ENCODE results near the gene AEN. TPM values are rescaled to one million over a fixed set of nuclear protein-coding genes. Genes with fewer than 3 reads are reported as not detected.

AEN gene
- total RNA-seq, 1 experiment from 2014 or later: 36.2 TPM

DNA sequence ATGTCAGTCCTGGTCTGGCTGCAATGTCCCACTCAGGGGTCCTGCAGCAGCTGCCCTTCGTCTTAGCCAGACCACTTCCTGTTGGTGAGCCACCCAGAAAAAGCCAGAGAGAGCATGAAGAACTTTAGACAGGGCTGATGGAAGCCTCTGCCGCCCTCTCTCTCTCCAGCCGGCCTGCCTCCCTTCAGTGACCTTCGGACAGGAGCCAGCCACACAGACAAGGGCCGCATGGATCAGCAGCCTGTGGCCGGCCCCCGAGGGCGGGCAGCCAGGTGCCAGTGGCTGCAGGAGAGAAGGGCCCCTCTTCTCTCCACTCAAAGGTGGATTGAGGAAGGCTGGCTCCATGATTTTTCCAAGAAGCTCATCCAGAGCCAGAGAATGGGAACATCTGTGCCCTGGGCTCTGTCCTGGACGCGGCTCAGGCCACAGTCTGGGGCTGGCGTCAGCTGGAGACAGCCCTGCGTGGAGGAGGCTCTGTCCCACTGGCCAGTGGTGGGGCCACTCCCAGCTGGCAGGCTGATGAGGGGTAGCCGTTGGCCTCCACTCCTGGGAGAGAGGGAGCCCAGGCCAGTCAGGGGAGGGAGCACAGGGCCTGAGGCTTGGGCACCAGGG lies 60.6 kb downstream of the AEN start:
- intact Hi-C loops (cut with micrococcal nuclease): no loop called here
- Histone ChIP-seq H3K9me2 (ENCODE audit: insufficient read depth) (no peaks in the 10 kb centered on the region), H2AFZ (ENCODE audit: low read depth, low read length, poor library complexity, severe bottlenecking) (no peak overlapping the region), H3K4me3 (replicated peaks in 1 of 2; ENCODE audit: low read depth in 1 of 2, low read length in 2 of 2) (no peak overlapping the region), H3K9me3 (ENCODE audit: control insufficient read depth in 1 of 2, insufficient read depth in 1 of 2, low read depth in 1 of 2, low read length in 2 of 2) (no peaks in the 10 kb centered on the region), H4K20me1 (ENCODE audit: insufficient read depth) (no peaks in the 10 kb centered on the region), H3K27ac (ENCODE audit: low read depth, low read length) (no peak overlapping the region), H3K4me2 (ENCODE audit: low read length) (no peak overlapping the region), H3K36me3 (ENCODE audit: control insufficient read depth in 1 of 2, insufficient read depth in 2 of 2, low read length in 2 of 2) (no peaks in the 10 kb centered on the region), H3K4me1 (ENCODE audit: control insufficient read depth in 1 of 2, insufficient read depth in 2 of 2, low read length in 2 of 2) (no peaks in the 10 kb centered on the region), H3K9ac (ENCODE audit: low read length) (no peak overlapping the region), H3K79me2 (ENCODE audit: insufficient read depth, low read length) (no peaks in the 10 kb centered on the region), H3K27me3 (ENCODE audit: insufficient read depth, low read length) (peaks cover 7% of the 10 kb centered on the region)
- ChIA-PET RAD21 (ENCODE audit: low non-redundant PET in 1 of 2, low total read pairs in 2 of 2, uncharacterized antibody in 2 of 2, unreplicated experiment in 2 of 2) (no interaction called here), POLR2A (no interaction called here), CTCF (no interaction called here)
- DNase-seq (ENCODE audit: low read depth, low spot score): no peak
- ATAC-seq: no peak
- TF ChIP-seq, protein P1, sequence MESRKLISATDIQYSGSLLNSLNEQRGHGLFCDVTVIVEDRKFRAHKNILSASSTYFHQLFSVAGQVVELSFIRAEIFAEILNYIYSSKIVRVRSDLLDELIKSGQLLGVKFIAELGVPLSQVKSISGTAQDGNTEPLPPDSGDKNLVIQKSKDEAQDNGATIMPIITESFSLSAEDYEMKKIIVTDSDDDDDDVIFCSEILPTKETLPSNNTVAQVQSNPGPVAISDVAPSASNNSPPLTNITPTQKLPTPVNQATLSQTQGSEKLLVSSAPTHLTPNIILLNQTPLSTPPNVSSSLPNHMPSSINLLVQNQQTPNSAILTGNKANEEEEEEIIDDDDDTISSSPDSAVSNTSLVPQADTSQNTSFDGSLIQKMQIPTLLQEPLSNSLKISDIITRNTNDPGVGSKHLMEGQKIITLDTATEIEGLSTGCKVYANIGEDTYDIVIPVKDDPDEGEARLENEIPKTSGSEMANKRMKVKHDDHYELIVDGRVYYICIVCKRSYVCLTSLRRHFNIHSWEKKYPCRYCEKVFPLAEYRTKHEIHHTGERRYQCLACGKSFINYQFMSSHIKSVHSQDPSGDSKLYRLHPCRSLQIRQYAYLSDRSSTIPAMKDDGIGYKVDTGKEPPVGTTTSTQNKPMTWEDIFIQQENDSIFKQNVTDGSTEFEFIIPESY (IDR thresholded peaks at IDR 0.05; ENCODE audit: extremely low read depth, insufficient replicate concordance, low read length): no peak
- TF ChIP-seq SRF (IDR thresholded peaks at IDR 0.05; ENCODE audit: low read depth): no peak
- TF ChIP-seq SP1 (IDR thresholded peaks at IDR 0.05; ENCODE audit: low read depth): no peak
- BruUV-seq (replicated peaks): no TSS peak

MicroRNA genes within 50 kb of the gene (microRNA counts, 767-probe panel; counts per million panel counts)
- microRNA hsa-miR-1179 (not detected), microRNA hsa-miR-7-5p (19,007 counts per million, percentile 38 among the panel's probes with 10 or more counts)

Small RNAs within 50 kb of the gene (microRNA-seq; reads per million reads assigned to microRNA genes)
- gene MIR1179 (ENCODE audit: borderline number of aligned reads) (1.6 reads per million), gene MIR3529 (ENCODE audit: borderline number of aligned reads) (not detected), gene MIR7-2 (ENCODE audit: borderline number of aligned reads) (not detected)

Other genes with a start within 250 kb of the AEN start
- 30.5 TPM for gene MRPL46, start 154.0 kb upstream of the AEN start, total RNA-seq (2021; ENCODE audit: unreplicated experiment)
- gene MRPS11, start 153.6 kb upstream of the AEN start, total RNA-seq (2021; ENCODE audit: unreplicated experiment): 47.4 TPM
- 2.5 TPM for gene DET1, start 74.7 kb upstream of the AEN start, total RNA-seq (2021; ENCODE audit: unreplicated experiment)
- gene ISG20, start 17.7 kb downstream of the AEN start, total RNA-seq (2021; ENCODE audit: unreplicated experiment): 11.0 TPM
- gene ACAN, start 182.1 kb downstream of the AEN start, total RNA-seq (2021; ENCODE audit: unreplicated experiment): not detected